A673 (cell line): ENCODE measurements around the gene BIRC7. TPM values are rescaled to one million over a fixed set of nuclear protein-coding genes. Genes with fewer than 3 reads are reported as not detected.

Experiments
- BruUV-seq: library from RNA; stranded (reverse); fragments of 400-500 nt; replicated peaks from 2 replicates; lab custom pipeline; 2021; lab: Mats Ljungman, UMichigan
- CTCF ChIA-PET: fragments of 300-600 bp; sonication (Branson Sonifier 250); formaldehyde crosslinking; loops from one replicate; lab custom pipeline; 2022; ENCODE audit warnings: antibody characterized with exemption; lab: Charles Lee
- POLR2A ChIA-PET: fragments of 300-600 bp; sonication (Branson Sonifier 250); formaldehyde crosslinking; loops from one replicate; lab custom pipeline; 2022; ENCODE audit warnings: antibody characterized with exemption; ENCODE audit not compliant: low non-redundant PET; lab: Charles Lee
- DNase-seq: peaks from one replicate; pipeline ENCODE4 v3.0.0-alpha.2; 2015; ENCODE audit warnings: low spot score
- H3K27ac ChIP-seq: fragments of 200-600 bp; sonication (generic); 2 replicates; pipeline ENCODE4 v1.5.1; 2016; ENCODE audit warnings: mixed run types, low read depth, mild to moderate bottlenecking, mixed read lengths, antibody characterized with exemption, low read length; ENCODE audit not compliant: poor library complexity, severe bottlenecking
- H3K27me3 ChIP-seq: fragments of 200-600 bp; sonication (generic); replicated peaks from 2 replicates; pipeline ENCODE4 v1.6.1; 2017; ENCODE audit warnings: mixed run types, low read depth, mild to moderate bottlenecking, mixed read lengths, antibody characterized with exemption, low read length; ENCODE audit not compliant: insufficient read depth, poor library complexity
- H3K36me3 ChIP-seq: fragments of 200-600 bp; sonication (generic); 2 replicates; pipeline ENCODE4 v1.6.1; 2016; ENCODE audit warnings: mixed run types, mild to moderate bottlenecking, mixed read lengths, antibody characterized with exemption, low read length; ENCODE audit not compliant: insufficient read depth, poor library complexity, severe bottlenecking
- H3K4me1 ChIP-seq: fragments of 200-600 bp; sonication (generic); 2 replicates; pipeline ENCODE4 v1.6.1; 2017; ENCODE audit warnings: mixed run types, mild to moderate bottlenecking, mixed read lengths, antibody characterized with exemption, low read length; ENCODE audit not compliant: insufficient read depth, poor library complexity, severe bottlenecking
- H3K4me3 ChIP-seq: fragments of 200-600 bp; sonication (generic); 2 replicates; pipeline ENCODE4 v1.5.1; 2016; ENCODE audit warnings: low read depth, mixed run types, mild to moderate bottlenecking, mixed read lengths, low read length; ENCODE audit not compliant: poor library complexity, severe bottlenecking
- H3K9me3 ChIP-seq: fragments of 200-600 bp; sonication (generic); 2 replicates; pipeline ENCODE4 v1.6.1; 2016; ENCODE audit warnings: mixed run types, low read depth, mild to moderate bottlenecking, mixed read lengths, antibody characterized with exemption, low read length; ENCODE audit not compliant: poor library complexity, severe bottlenecking
- CTCF ChIP-seq: fragments of 300-800, 200-600 bp; sonication (generic); conservative IDR thresholded peaks from 2 replicates; pipeline ENCODE4 v1.5.1; 2017; ENCODE audit warnings: low read depth, mild to moderate bottlenecking, antibody characterized with exemption, low read length, moderate library complexity, mixed read lengths
- EZH2 ChIP-seq: fragments of 200-600 bp; sonication (generic); IDR thresholded peaks from 2 replicates; pipeline ENCODE4 v1.6.1; 2017; ENCODE audit warnings: borderline replicate concordance, low read depth, mild to moderate bottlenecking, mixed read lengths, antibody characterized with exemption, low read length; ENCODE audit not compliant: poor library complexity, severe bottlenecking
- intact Hi-C: fragments of 100-400 bp; cut with micrococcal nuclease; formaldehyde crosslinking; loops from one replicate; pipeline ENCODE4 v1.10.0; 2022; ENCODE audit not compliant: unreplicated experiment
- total RNA-seq: library from RNA; stranded (reverse); gene quantifications from 2 replicates; pipeline ENCODE4 v1.2.3, GENCODE V29; 2021

The BIRC7 gene
- total RNA-seq, 1 experiment from 2014 or later, result not detected

- no peaks in the 10 kb centered on the region for H3K36me3 ChIP-seq
- H3K4me1 ChIP-seq, result no peaks in the 10 kb centered on the region
- DNase-seq, result no peak
- no peak overlapping the region for H3K4me3 ChIP-seq
- POLR2A ChIA-PET, result no interaction called here
- CTCF ChIA-PET, result no interaction called here
- no TSS peak for BruUV-seq
- no peaks in the 10 kb centered on the region for H3K27me3 ChIP-seq
- TF ChIP-seq CTCF, result no peak
- no peak for TF ChIP-seq EZH2
- H3K27ac ChIP-seq, result no peak overlapping the region
- intact Hi-C loops, result no loop called here
- no peaks in the 10 kb centered on the region for H3K9me3 ChIP-seq
These were observed 3.7 kb downstream of the BIRC7 start for GRCh38 chr20:63239431-63239830.

GRCh38 chr20:63240004-63240403, 4.3 kb downstream of the BIRC7 start:
- Histone ChIP-seq H3K4me3 (no peak overlapping the region), H3K27me3 (no peaks in the 10 kb centered on the region), H3K4me1 (no peaks in the 10 kb centered on the region), H3K36me3 (no peaks in the 10 kb centered on the region), H3K9me3 (no peaks in the 10 kb centered on the region), H3K27ac (no peak overlapping the region)
- BruUV-seq, result no TSS peak
- TF ChIP-seq EZH2, result no peak
- ChIA-PET POLR2A (no interaction called here), CTCF (no interaction called here)
- intact Hi-C loops, result no loop called here
- DNase-seq, result no peak

- intact Hi-C loops, result no loop called here
- POLR2A ChIA-PET, result no interaction called here
- Histone ChIP-seq H3K36me3 (no peaks in the 10 kb centered on the region), H3K9me3 (no peaks in the 10 kb centered on the region), H3K27me3 (no peaks in the 10 kb centered on the region), H3K4me3 (no peak overlapping the region), H3K27ac (no peak overlapping the region), H3K4me1 (no peaks in the 10 kb centered on the region)
- BruUV-seq, result no TSS peak
- no peak for TF ChIP-seq EZH2
- TF ChIP-seq CTCF, result no peak
- no peak for DNase-seq
- CTCF ChIA-PET, result no interaction called here
These were observed 5.6 kb downstream of the BIRC7 start for GRCh38 chr20:63241272-63241671.

GRCh38 chr20:63242736-63243135, 7.0 kb downstream of the BIRC7 start:
- Histone ChIP-seq H3K27me3 (no peaks in the 10 kb centered on the region), H3K27ac (no peak overlapping the region), H3K4me3 (no peak overlapping the region), H3K36me3 (no peaks in the 10 kb centered on the region), H3K9me3 (no peaks in the 10 kb centered on the region), H3K4me1 (no peaks in the 10 kb centered on the region)
- POLR2A ChIA-PET, result no interaction called here
- no peak for TF ChIP-seq EZH2
- TF ChIP-seq CTCF, result no peak
- CTCF ChIA-PET, result interaction anchor here (0.6 kb wide), 2 partner anchors 316 to 419 kb away, joined by 5 to 6 read pairs; no protein-coding TSS in a partner anchor
- BruUV-seq, result no TSS peak
- no peak for DNase-seq
- intact Hi-C loops, result no loop called here
